HepG2 (cell line): ENCODE measurements around the gene PCNA. TPM values are rescaled to one million over a fixed set of nuclear protein-coding genes. Genes with fewer than 3 reads are reported as not detected.
A peak's percentile ranks its signal among the peaks of the same experiment; 100 is the strongest.

Experiments
- AGO2 ChIP-seq: fragments of 200-400 bp; formaldehyde crosslinking; optimal IDR thresholded peaks from 2 replicates; pipeline ENCODE3; 2017; ENCODE audit warnings: mild to moderate bottlenecking, low read depth, low read length, moderate library complexity
- ARID2 ChIP-seq: sonication (generic); formaldehyde crosslinking; IDR thresholded peaks from 2 replicates; pipeline ENCODE4 v1.8.1; 2022; ENCODE audit warnings: mild to moderate bottlenecking, missing genetic modification reagents, borderline replicate concordance
- HBP1 ChIP-seq: IDR thresholded peaks from 2 replicates; pipeline ENCODE4 v1.6.1; 2016; ENCODE audit warnings: low read depth, control low read depth
- KIAA2018 ChIP-seq: sonication (generic); formaldehyde crosslinking; IDR thresholded peaks from 2 replicates; pipeline ENCODE4 v1.5.0; 2020; ENCODE audit warnings: mild to moderate bottlenecking, missing genetic modification reagents, borderline replicate concordance
- MXD4 ChIP-seq: IDR thresholded peaks from 2 replicates; pipeline ENCODE4 v1.6.1; 2016; ENCODE audit warnings: mild to moderate bottlenecking, missing biosample characterization, missing genetic modification reagents
- NCOA5 ChIP-seq: sonication (generic); formaldehyde crosslinking; IDR thresholded peaks from 2 replicates; pipeline ENCODE4 v1.4.0; 2020; ENCODE audit warnings: missing genetic modification reagents
- NFIB ChIP-seq: sonication (generic); formaldehyde crosslinking; IDR thresholded peaks from 2 replicates; pipeline ENCODE4 v1.9.0; 2021; ENCODE audit warnings: missing genetic modification reagents, mild to moderate bottlenecking, borderline replicate concordance
- NR2F1 ChIP-seq, 2 experiments: fragments of 450-650 bp in 1 of 2; formaldehyde crosslinking in 1 of 2; IDR thresholded peaks; 2 replicates each; pipeline versions ENCODE4 v1.5.0 to v1.6.1; 2016 to 2020; ENCODE audit warnings: mild to moderate bottlenecking in 1 of 2, missing compliant biosample characterization in 1 of 2, missing genetic modification reagents in 1 of 2, moderate library complexity in 1 of 2
- NR2F6 ChIP-seq, 2 experiments: IDR thresholded peaks; 2 replicates each; pipeline ENCODE4 v1.6.1; 2016; ENCODE audit warnings: antibody characterized with exemption in 1 of 2, mild to moderate bottlenecking in 1 of 2
- PRMT3 ChIP-seq: sonication (generic); formaldehyde crosslinking; IDR thresholded peaks from 2 replicates; pipeline ENCODE4 v1.8.1; 2022; ENCODE audit warnings: low read depth, mild to moderate bottlenecking, moderate library complexity, missing genetic modification reagents, borderline replicate concordance
- RORA ChIP-seq: sonication (generic); formaldehyde crosslinking; IDR thresholded peaks from 2 replicates; pipeline ENCODE4 v1.5.0; 2020; ENCODE audit warnings: mild to moderate bottlenecking, missing genetic modification reagents, moderate library complexity
- ZNF232 ChIP-seq: sonication (generic); formaldehyde crosslinking; IDR thresholded peaks from 2 replicates; pipeline ENCODE4 v1.4.0; 2020; ENCODE audit warnings: missing genetic modification reagents, borderline replicate concordance
- ZNF503 ChIP-seq: sonication (generic); formaldehyde crosslinking; IDR thresholded peaks from 2 replicates; pipeline ENCODE4 v1.4.0; 2020; ENCODE audit warnings: missing genetic modification reagents
- ZNF784 ChIP-seq: sonication (generic); formaldehyde crosslinking; IDR thresholded peaks from 2 replicates; pipeline ENCODE4 v1.5.1; 2020; ENCODE audit warnings: missing genetic modification reagents, mild to moderate bottlenecking, borderline replicate concordance
- ZSCAN9 ChIP-seq: IDR thresholded peaks from 2 replicates; pipeline ENCODE4 v1.6.1; 2016; ENCODE audit warnings: borderline replicate concordance
- polyA plus RNA-seq, 8 experiments: library from polyadenylated mRNA; depleted of rRNA in 3 of 8; stranded (reverse) in 7 of 8; unstranded in 1 of 8; fragments of >200 nt; fragmentation: Illumina TruSeq in 4 of 8; extraction: Trizol in 4 of 8; gene quantifications; 2 replicates each; pipeline versions ENCODE4 v1.2.1 to v1.2.3, GENCODE V29; 2011 to 2016; ENCODE audit warnings: low read depth in 4 of 8, missing spikeins in 1 of 8, mixed read lengths in 1 of 8; ENCODE audit not compliant: insufficient read depth in 1 of 8
- total RNA-seq, 5 experiments: library from RNA; depleted of rRNA; stranded (reverse); fragments of >200 nt; fragmentation: Illumina TruSeq; extraction: Trizol; gene quantifications; 2 replicates each; pipeline ENCODE4 v1.2.3, GENCODE V29; 2016; ENCODE audit warnings: low read depth in 1 of 5

The PCNA gene
- total and polyA plus RNA-seq, 2 of the 13 experiments (the other 11 are each of a cell fraction or from before 2014, with no cell fraction given) = 229 to 655 TPM

- TF ChIP-seq KIAA2018 (CRISPR knock-in tag) (no peak), NR2F6 (IDR thresholded peaks at IDR 0.05) (no peak), NR2F6 (CRISPR knock-in tag; IDR thresholded peaks at IDR 0.05) (peak; percentile 11; the same call in 1 of the 2 replicates), NFIB (CRISPR knock-in tag) (no peak), ZNF503 (CRISPR knock-in tag) (no peak), RORA (CRISPR knock-in tag) (no peak), MXD4 (CRISPR knock-in tag) (0 out of 2 replicates have a peak, but pooled peaks have one; percentile 47), ZNF232 (no peak), ZSCAN9 (CRISPR knock-in tag) (no peak), NCOA5 (CRISPR knock-in tag) (no peak), PRMT3 (no peak), HBP1 (CRISPR knock-in tag) (no peak), ZNF784 (CRISPR knock-in tag) (no peak), AGO2 (no peak), NR2F1 (CRISPR knock-in tag; IDR thresholded peaks at IDR 0.05) (no peak), ARID2 (CRISPR knock-in tag) (peak; percentile 63; the same call in 1 of the 2 replicates)
These were observed 46.8 kb downstream of the PCNA start (continued) for GRCh38 chr20:5072756-5073659.
